CD4-positive, alpha-beta T cell treated with Interleukin-6 at 100 ng/mL for 8 hours (primary cell): ENCODE measurements around the gene NADSYN1.
A peak's percentile ranks its signal among the peaks of the same experiment; 100 is the strongest.

ENCODE experiments used
- DNase-seq: peaks from one replicate; pipeline ENCODE4 v3.0.0-alpha.2; 2020; ENCODE audit warnings: mixed read lengths, low spot score

NADSYN1 gene

GRCh38 chr11:71451596-71452198, 1.3 kb upstream of the NADSYN1 start:
- no peak for DNase-seq

- peak; percentile 80 for DNase-seq
Observed at GRCh38 chr11:71452199-71453036, 585 bp upstream of the NADSYN1 start.

- no peak for DNase-seq
Observed at GRCh38 chr11:71453918-71454304, 908 bp downstream of the NADSYN1 start.

GRCh38 chr11:71454470-71455113, 1.6 kb downstream of the NADSYN1 start:
- DNase-seq: peak; percentile 49

GRCh38 chr11:71456294-71456693, 3.3 kb downstream of the NADSYN1 start:
- no peak for DNase-seq

- DNase-seq: no peak
Observed at GRCh38 chr11:71456831-71457230, 3.8 kb downstream of the NADSYN1 start.

GRCh38 chr11:71458146-71459070, 5.4 kb downstream of the NADSYN1 start:
- no peak for DNase-seq

- DNase-seq: no peak
Observed at GRCh38 chr11:71459076-71459766, 6.2 kb downstream of the NADSYN1 start.

GRCh38 chr11:71459767-71460320, 6.8 kb downstream of the NADSYN1 start:
- no peak for DNase-seq

- no peak for DNase-seq
Observed at GRCh38 chr11:71461696-71462095, 8.7 kb downstream of the NADSYN1 start.

GRCh38 chr11:71462726-71463125, 9.7 kb downstream of the NADSYN1 start:
- no peak for DNase-seq

- no peak for DNase-seq
Observed at GRCh38 chr11:71463331-71464211, 10.6 kb downstream of the NADSYN1 start.

- no peak for DNase-seq
Observed at GRCh38 chr11:71465054-71465453, 12.1 kb downstream of the NADSYN1 start.

GRCh38 chr11:71466358-71466757, 13.4 kb downstream of the NADSYN1 start:
- DNase-seq: no peak

- DNase-seq: no peak
Observed at GRCh38 chr11:71467164-71467563, 14.2 kb downstream of the NADSYN1 start.

GRCh38 chr11:71470946-71471345, 17.9 kb downstream of the NADSYN1 start:
- DNase-seq: no peak

GRCh38 chr11:71472357-71472885, 19.4 kb downstream of the NADSYN1 start:
- DNase-seq: no peak

- no peak for DNase-seq
Observed at GRCh38 chr11:71472941-71473792, 20.2 kb downstream of the NADSYN1 start.

GRCh38 chr11:71473793-71474080, 20.7 kb downstream of the NADSYN1 start:
- DNase-seq: no peak
